Ramos (cell line): Measurements from ENCODE around the gene UBIAD1.
"Not testable (repeated sequence)": the region's sequence is repeated elsewhere in the genome, so short reads cannot be mapped to it uniquely, and the experiment has no call there.

Source experiments
- in situ Hi-C: fragments of 300-500 bp; cut with MboI; formaldehyde crosslinking; loops from one replicate; pipeline ENCODE4 v1.14.3; 2022; ENCODE audit warnings: low sequenced_read_pairs; ENCODE audit not compliant: unreplicated experiment

Gene UBIAD1

GRCh38 chr1:11279152-11279551 is 6.2 kb downstream of the UBIAD1 start:
- in situ Hi-C loops: no loop called here

- in situ Hi-C loops: no loop called here
These were observed 6.6 kb downstream of the UBIAD1 start for GRCh38 chr1:11279630-11280029.

GRCh38 chr1:11280719-11281376 is 7.8 kb downstream of the UBIAD1 start:
- in situ Hi-C loops: no loop called here

- in situ Hi-C loops: no loop called here
These were observed 8.7 kb downstream of the UBIAD1 start for GRCh38 chr1:11281518-11282331.

- in situ Hi-C loops: no loop called here
These were observed 10.2 kb downstream of the UBIAD1 start for GRCh38 chr1:11283151-11283550.

GRCh38 chr1:11284784-11285183 is 11.8 kb downstream of the UBIAD1 start:
- in situ Hi-C loops: no loop called here

GRCh38 chr1:11285883-11286734 is 13.1 kb downstream of the UBIAD1 start:
- in situ Hi-C loops: no loop called here

GRCh38 chr1:11286735-11287410 is 13.9 kb downstream of the UBIAD1 start:
- in situ Hi-C loops: no loop called here

- in situ Hi-C loops: no loop called here
These were observed 16.1 kb downstream of the UBIAD1 start for GRCh38 chr1:11289064-11289463.

- in situ Hi-C loops: no loop called here
These were observed 18.1 kb downstream of the UBIAD1 start for GRCh38 chr1:11291049-11291448.

- in situ Hi-C loops: no loop called here
These were observed 20.9 kb downstream of the UBIAD1 start for GRCh38 chr1:11293856-11294255.

GRCh38 chr1:11294951-11295350 is 22.0 kb downstream of the UBIAD1 start:
- in situ Hi-C loops: no loop called here

GRCh38 chr1:11295905-11296304 is 22.9 kb downstream of the UBIAD1 start:
- in situ Hi-C loops: no loop called here

GRCh38 chr1:11297774-11298173 is 24.8 kb downstream of the UBIAD1 start:
- in situ Hi-C loops: not testable (repeated sequence)

GRCh38 chr1:11298390-11299224 is 25.6 kb downstream of the UBIAD1 start:
- in situ Hi-C loops: no loop called here

- in situ Hi-C loops: no loop called here
These were observed 26.2 kb downstream of the UBIAD1 start for GRCh38 chr1:11299225-11299574.

GRCh38 chr1:11301601-11302000 is 28.6 kb downstream of the UBIAD1 start:
- in situ Hi-C loops: no loop called here

- in situ Hi-C loops: no loop called here
These were observed 29.4 kb downstream of the UBIAD1 start for GRCh38 chr1:11302366-11302765.

- in situ Hi-C loops: not testable (repeated sequence)
These were observed 32.5 kb downstream of the UBIAD1 start for GRCh38 chr1:11305516-11305915.

- in situ Hi-C loops: no loop called here
These were observed 34.9 kb downstream of the UBIAD1 start for GRCh38 chr1:11307852-11308251.
